NCI-H1694 (cell line): ENCODE data around the gene THOC3.
"Not testable (repeated sequence)": the region's sequence is repeated elsewhere in the genome, so short reads cannot be mapped to it uniquely, and the experiment has no call there.

ENCODE experiments used
- DNase-seq: peaks from one replicate; lab custom pipeline; 2025; lab: John Stamatoyannopoulos, UW

The THOC3 gene

GRCh38 chr5:175967471-175968372 lies at the start of gene THOC3:
Gene THOC3 (minus strand): TSS chr5:175968315. CDS start chr5:175968208, 107 bp downstream.
- DNase-seq = not testable (repeated sequence)

DNA sequence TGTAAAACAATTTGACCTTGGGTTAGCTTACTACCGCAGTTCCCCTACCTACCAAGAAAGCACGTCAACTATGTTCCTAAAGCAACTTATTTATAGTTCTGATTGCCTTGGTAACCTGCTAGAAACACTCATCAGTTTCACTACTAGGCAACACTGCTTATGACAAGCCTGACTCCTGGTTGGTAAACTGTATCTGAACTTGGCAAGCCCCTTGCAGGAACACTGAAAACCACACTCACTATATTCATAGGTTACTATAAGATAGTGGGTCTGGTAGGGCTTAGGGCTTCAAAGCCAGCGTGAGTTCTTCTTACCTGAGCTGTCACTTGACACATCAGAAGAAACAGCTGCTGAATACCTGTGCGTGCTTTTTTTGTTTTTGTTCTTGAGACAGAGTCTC lies 49.2 kb upstream of the THOC3 start:
- DNase-seq = not testable (repeated sequence)

DNA sequence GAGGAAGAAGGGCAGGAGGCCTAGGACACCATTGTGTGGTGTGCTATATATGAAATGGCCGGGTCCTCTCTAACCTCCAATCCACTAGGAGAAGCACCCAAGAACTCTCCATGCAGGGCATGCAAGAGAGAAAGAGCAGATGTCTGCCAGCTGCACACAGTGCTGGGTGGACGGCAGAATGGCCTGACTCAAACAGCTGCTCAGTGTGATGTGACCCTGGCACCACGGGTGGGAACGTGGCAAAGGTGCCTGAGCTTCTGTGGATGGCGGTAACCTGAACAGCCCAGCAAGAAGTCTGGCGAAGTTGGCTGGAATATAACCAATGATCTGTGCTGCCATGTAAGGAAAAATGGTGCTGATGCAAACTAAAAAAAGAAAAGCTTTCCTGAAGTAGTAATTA lies 46.2 kb upstream of the THOC3 start:
- not testable (repeated sequence) for DNase-seq

DNA sequence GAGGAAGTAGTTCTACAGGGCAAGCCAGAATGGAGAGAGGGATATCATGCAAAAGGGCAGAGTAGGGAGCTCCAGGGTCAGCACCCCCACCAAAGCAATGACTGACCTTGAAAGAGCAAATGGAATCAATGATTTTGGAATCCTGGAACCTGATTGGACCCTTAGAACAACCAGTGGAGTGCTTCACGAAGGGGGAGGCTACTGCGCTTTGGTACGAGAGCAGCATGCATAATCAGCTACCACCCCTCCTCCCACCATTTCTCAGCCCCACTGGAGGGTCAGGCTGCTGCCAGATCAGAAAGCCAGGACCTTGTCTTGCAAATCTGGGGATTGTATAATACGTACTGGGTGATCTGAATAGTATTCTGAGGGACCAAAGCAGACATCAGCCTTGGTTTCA lies 43.0 kb upstream of the THOC3 start:
- not testable (repeated sequence) for DNase-seq

- not testable (repeated sequence) for DNase-seq
Observed at GRCh38 chr5:176010202-176010601, 42.1 kb upstream of the THOC3 start.

DNA sequence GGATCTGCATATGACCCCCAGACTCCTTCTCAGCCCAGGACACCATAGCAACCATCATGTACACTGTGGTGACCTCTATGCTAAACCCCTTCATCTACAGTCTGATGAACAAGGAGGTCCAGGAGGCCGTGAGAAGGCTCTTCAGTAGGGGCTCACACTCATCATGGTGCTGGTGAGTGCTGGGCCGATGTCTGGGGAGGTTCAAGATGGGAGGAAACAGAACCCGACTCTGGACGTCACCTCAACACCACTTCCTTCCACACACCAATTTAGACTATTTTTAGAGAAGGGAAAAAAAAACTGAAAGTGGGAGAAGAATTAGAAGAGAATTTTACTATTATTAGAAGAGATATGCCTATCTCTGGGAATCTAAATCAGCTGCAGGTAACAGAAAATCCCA lies 39.1 kb upstream of the THOC3 start:
- not testable (repeated sequence) for DNase-seq

DNA sequence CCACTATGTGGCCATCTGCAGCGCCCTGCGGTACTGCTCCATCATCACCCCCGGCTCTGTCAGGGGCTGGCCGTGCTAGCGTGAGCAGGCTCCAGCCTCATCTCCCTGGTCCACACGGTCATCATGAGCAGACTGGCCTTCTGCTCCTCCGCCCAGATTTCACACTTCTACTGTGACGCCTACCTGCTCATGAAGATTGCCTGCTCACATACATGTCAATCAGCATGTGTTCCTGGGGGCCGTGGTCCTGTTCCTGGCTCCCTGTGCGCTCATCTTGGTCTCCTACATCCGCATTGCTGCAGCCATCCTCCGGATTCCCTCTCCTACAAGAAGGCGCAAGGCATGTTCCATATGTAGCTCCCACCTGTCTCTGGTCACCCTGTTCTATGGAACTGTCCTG lies 38.7 kb upstream of the THOC3 start:
- DNase-seq = not testable (repeated sequence)

DNA sequence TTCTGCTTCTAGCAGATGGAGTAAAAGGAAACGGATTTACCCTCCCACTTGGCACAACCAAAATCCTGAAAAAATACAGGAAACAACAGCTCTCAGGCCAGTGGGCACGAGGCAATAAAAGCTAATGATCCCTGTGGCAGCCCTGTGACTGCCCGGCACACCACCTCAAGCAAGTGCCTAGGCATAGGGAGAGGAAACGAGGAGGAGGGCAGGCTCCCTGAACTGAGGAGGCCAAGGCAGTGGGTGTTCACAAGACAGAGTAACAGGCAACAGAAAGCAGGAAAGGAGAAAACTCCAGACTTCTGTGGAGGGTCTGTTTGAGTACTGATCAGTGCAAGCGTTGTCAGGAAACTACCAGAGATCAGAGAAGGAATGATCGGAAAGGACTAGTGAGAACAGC lies 29.9 kb upstream of the THOC3 start:
- DNase-seq = not testable (repeated sequence)

DNA sequence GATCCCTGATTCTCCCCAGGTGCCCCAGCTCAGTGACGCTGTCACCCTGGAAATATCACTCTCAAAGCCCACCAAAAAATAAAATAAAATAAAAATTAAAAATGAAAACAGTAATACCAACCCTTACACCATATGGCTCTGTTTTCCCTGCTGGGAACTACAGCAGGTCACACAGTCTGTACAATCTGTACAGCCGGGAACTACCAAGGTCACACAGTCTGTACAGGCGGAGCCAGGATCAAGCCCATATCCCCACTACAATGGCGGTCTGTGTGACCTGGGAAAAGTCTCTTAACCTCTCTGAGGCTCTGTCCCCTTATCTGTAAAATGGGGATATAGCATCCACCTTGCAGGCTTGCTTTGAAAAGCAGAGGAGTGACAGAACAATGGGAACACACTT lies 29.4 kb upstream of the THOC3 start:
- DNase-seq = not testable (repeated sequence)

DNA sequence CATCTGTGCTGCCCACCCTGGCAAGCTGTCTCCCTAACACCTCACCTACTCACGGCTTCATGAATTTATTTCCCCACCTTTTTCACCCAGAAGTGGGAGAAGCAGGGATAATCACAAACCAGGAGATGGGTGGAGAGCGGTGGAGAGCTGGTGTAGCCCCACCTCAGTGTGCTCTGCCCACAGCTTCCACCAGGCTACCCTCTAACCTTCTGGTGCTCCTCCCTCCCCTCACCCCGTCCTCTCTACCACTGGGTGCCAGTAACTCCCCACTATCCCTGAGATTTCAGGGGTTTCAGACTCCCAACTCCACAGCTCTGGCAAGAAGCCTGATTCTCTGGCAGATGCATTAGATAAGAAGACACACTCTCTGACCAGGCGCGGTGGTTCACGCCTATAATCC lies 28.7 kb upstream of the THOC3 start:
- not testable (repeated sequence) for DNase-seq

- DNase-seq = not testable (repeated sequence)
Observed at GRCh38 chr5:175995506-175995905, 27.4 kb upstream of the THOC3 start.

DNA sequence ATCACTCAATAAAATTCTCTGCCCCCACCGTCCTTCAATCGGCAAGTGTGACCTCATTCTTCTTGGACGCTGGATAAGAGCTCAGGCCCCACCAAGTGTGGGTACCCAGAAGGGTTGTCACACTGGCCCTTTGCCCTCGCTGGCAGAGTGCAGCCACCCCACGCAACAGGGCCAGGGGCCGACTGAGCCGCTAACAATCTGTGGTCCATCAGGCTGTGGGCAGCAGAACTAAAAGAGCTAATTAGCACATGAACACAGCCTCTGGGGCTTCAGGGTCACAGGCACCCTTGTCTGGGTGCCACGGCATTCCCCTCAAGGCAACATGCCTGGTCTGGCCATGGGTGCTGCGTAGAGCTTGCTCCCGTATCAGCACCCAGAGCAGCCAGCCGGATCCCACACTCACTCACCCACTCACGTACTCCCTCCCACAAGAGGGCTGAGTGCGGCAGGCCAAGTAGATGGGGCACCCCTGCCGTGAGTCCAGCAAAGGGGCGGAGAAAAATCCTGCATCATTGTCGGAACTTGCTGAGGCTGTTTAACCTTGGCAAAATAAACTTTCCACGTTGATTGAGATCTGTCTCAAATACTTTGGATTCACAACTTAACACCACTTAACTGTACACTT lies 11.4 kb upstream of the THOC3 start:
- DNase-seq = not testable (repeated sequence)

GRCh38 chr5:175968381-175968780 lies 266 bp upstream of the THOC3 start:
- DNase-seq = not testable (repeated sequence)

DNA sequence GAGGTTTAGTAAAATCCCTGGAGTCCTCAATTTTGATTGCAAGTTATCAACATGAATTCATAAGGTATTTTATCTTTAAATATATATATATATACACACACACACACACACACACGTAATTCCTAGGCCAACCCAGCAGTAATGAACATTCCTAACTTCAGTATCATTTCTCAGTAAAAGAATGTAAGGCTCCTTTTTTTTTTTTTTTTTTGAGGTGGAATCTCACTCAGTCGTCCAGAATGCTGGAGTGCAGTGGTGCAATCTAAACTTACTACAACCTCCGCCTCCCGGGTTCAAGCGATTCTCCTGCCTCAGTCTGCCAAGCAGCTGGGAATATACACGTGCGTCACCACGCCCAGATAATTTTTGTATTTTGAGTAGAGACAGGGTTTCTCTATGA lies 5.8 kb downstream of the THOC3 start:
- DNase-seq = not testable (repeated sequence)

- DNase-seq = not testable (repeated sequence)
Observed at GRCh38 chr5:175960228-175960627, 7.9 kb downstream of the THOC3 start.

GRCh38 chr5:175958515-175958914 lies 9.6 kb downstream of the THOC3 start:
- DNase-seq = not testable (repeated sequence)

DNA sequence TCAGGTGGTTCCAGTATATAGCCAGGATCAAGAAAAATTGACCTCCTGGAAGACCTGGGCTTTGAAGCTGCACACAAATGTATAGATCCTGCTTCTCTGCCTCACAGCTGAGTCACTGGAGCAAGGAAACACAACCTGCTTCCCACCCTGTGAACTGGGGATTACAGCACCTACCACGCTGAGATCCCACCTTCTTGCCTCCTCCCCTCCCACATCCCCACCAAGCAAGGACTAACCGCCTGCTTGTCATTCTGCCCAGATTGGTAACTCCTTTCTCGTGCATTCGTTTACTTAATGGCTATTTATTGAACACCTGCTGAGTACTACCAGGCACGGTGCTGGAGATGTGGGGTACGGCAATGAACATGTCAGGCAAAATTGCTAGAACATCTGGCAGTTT lies 14.0 kb downstream of the THOC3 start:
- not testable (repeated sequence) for DNase-seq

- not testable (repeated sequence) for DNase-seq
Observed at GRCh38 chr5:175952810-175953209, 15.3 kb downstream of the THOC3 start.

DNA sequence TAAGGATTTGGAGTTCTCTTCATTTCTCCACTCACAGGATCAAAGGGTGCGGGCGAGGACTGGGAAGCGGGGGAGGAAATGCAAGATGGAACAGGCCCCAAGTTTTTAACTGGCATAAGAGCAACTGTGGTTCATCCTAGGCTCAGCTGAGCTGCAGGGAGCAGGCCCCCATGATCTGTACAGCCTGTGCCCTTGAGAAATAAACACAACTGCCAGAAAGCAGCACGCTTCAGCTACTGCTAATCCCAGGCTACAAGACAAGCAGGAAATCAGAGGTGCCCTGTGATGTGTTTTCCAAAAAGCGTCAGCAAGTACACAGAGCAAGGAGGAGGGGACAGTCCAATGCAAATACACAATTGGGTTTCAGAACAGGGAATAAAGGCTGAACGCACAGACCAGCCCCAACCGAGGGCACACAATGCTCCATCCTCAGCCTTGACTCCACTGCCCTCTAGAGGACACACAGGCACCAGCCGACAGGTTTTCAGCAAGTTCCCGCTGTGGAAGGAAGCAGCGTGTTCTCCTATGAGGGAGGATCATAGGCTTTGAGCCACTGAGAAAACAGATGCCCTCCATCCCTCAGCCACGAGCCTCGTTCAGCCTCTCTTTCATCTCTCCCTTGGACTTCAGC lies 16.7 kb downstream of the THOC3 start:
- DNase-seq = not testable (repeated sequence)

GRCh38 chr5:175948329-175949108 lies 19.6 kb downstream of the THOC3 start:
- DNase-seq = not testable (repeated sequence)

DNA sequence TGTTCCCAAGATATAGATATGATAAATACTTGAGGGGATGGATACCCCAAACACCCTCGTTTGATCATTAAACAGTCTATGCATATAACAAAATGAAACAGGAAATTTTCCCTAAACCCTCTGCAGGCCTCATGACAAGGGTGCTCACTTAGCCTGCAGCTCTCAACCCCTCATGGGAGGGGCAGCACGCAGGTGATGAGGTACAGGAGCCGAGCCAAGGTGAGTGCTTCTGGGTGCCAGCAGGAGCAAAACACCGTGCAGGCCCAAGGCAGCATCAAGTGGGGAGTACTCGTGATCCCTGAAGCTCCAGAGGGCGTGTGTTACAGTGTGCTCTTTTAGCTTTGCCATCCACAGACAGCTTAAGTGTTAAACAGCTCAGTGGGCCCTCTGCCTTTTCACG lies 24.9 kb downstream of the THOC3 start:
- not testable (repeated sequence) for DNase-seq

DNA sequence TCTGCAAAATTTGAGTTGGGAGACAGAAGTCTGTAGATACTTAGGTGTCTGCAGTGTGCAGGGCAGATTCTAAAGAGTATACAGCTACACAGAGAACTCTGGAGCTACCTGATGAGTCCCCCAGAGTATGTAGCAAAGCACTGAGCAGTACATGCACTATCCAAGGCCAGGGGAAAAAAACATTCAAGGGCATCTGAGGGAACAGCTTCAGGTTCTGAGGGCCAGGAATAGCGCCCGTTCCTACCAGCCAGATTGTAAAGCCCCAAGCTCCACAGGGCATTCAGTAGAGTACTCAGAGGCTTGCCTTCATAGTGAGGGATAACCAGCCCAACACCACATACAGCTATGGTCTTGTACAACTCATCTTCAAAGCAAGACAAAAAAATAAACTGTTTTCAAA lies 27.5 kb downstream of the THOC3 start:
- not testable (repeated sequence) for DNase-seq
